K562 (cell line): ENCODE data around the gene RFNG. TPM values are rescaled to one million over a fixed set of nuclear protein-coding genes. Genes with fewer than 3 reads are reported as not detected.

ENCODE experiments used
- ETV6 ChIP-seq, 3 experiments: fragments of 150-350 bp in 1 of 3; sonication (generic) in 1 of 3; formaldehyde crosslinking in 1 of 3; IDR thresholded peaks; 2 replicates each; pipeline versions ENCODE4 v1.6.1 to v1.8.0; 2014 to 2022; ENCODE audit warnings: borderline replicate concordance in 2 of 3, low read depth in 2 of 3, antibody characterized with exemption in 1 of 3, low read length in 1 of 3, mild to moderate bottlenecking in 1 of 3, missing genetic modification reagents in 1 of 3
- FIP1L1 ChIP-seq: fragments of 200-400 bp; formaldehyde crosslinking; IDR thresholded peaks from 2 replicates; pipeline ENCODE4 v1.6.1; 2018; ENCODE audit warnings: mild to moderate bottlenecking, low read depth, low read length; ENCODE audit not compliant: poor library complexity, severe bottlenecking
- KDM5B ChIP-seq: fragments of 200-600 bp; sonication (generic); IDR thresholded peaks from 2 replicates; pipeline ENCODE4 v1.6.1; 2012; ENCODE audit warnings: low read depth, mild to moderate bottlenecking, moderate library complexity, low read length, control low read depth, inconsistent platforms; ENCODE audit not compliant: insufficient replicate concordance
- NFYB ChIP-seq: IDR thresholded peaks from 2 replicates; pipeline ENCODE4 v1.6.1; 2011; ENCODE audit warnings: mild to moderate bottlenecking, moderate library complexity; ENCODE audit not compliant: insufficient read length; ENCODE audit errors: extremely low read depth
- POLR2AphosphoS5 ChIP-seq: IDR thresholded peaks from 2 replicates; pipeline ENCODE4 v1.6.1; 2011; ENCODE audit warnings: mild to moderate bottlenecking, low read depth, low read length, moderate library complexity; ENCODE audit not compliant: control insufficient read depth, insufficient read depth
- POLR2B ChIP-seq: fragments of 450-650 bp; IDR thresholded peaks from 2 replicates; pipeline ENCODE4 v1.6.1; 2018; ENCODE audit warnings: low read depth; ENCODE audit not compliant: partially characterized antibody
- TAF9B ChIP-seq: fragments of 450-650 bp; IDR thresholded peaks from 2 replicates; pipeline ENCODE4 v1.6.1; 2018; ENCODE audit warnings: mild to moderate bottlenecking; ENCODE audit not compliant: partially characterized antibody
- TEAD2 ChIP-seq: fragments of 450-650 bp; IDR thresholded peaks from 2 replicates; pipeline ENCODE4 v1.6.1; 2016; ENCODE audit warnings: missing genetic modification characterization, control low read depth, missing compliant biosample characterization
- TRIM24 ChIP-seq, 2 experiments: fragments of 450-650 bp; IDR thresholded peaks; 2 replicates each; pipeline ENCODE4 v1.6.1; 2016
- polyA plus RNA-seq, 8 experiments: library from polyadenylated mRNA; depleted of rRNA in 4 of 8; stranded (reverse) in 5 of 8; unstranded in 3 of 8; fragments of >200 nt; fragmentation: Nextera tagmentation in 2 of 8; fragmentation: Illumina TruSeq in 1 of 8; extraction: Ambion mirVana in 2 of 8; extraction: Trizol in 1 of 8; gene quantifications; 2 replicates each; pipeline versions ENCODE4 v1.2.1 to v1.2.3, GENCODE V29; 2011 to 2014; ENCODE audit warnings: inconsistent platforms in 1 of 8, missing spikeins in 1 of 8
- total RNA-seq, 7 experiments: library from RNA; depleted of rRNA in 6 of 7; stranded (reverse); fragments of >200 nt in 6 of 7; fragmentation: Illumina TruSeq in 2 of 7; extraction: Trizol in 2 of 7; gene quantifications; 2 replicates each; pipeline versions ENCODE4 v1.2.1 to v1.2.3, GENCODE V29; 2011 to 2021; ENCODE audit warnings: low replicate concordance in 1 of 7

RFNG gene
- total and polyA plus RNA-seq, 9 of the 15 experiments (the other 6 are each of a cell fraction or from before 2014, with no cell fraction given), result 0.32 to 32.8 (median 9.5) TPM

- TF ChIP-seq KDM5B, result peak; percentile 48
- no peak for TF ChIP-seq POLR2AphosphoS5
- no peak for TF ChIP-seq ETV6 (IDR thresholded peaks at IDR 0.05; ENCODE audit: borderline replicate concordance in 1 of 2, low read depth in 2 of 2, low read length in 1 of 2)
- TF ChIP-seq ETV6 (CRISPR knock-in tag; IDR thresholded peaks at IDR 0.05; ENCODE audit: borderline replicate concordance), result no peak
- TF ChIP-seq TRIM24 (IDR thresholded peaks at IDR 0.05), result no peak
- no peak for TF ChIP-seq NFYB
- no peak for TF ChIP-seq TAF9B
- no peak for TF ChIP-seq TEAD2 (tag)
- no peak for TF ChIP-seq FIP1L1
- peak; percentile 45 for TF ChIP-seq POLR2B
These were observed 17.1 kb downstream of the RFNG start (continued) for GRCh38 chr17:82034371-82035011.
